GM18511 (cell line): ENCODE measurements around the gene GABBR2.

Experiments
- ATAC-seq: cut with Tn5 transposase; IDR thresholded peaks from one replicate; pipeline ENCODE4 v1.9.1; 2021; ENCODE audit warnings: mild to moderate bottlenecking, moderate library complexity; ENCODE audit not compliant: unreplicated experiment

Gene GABBR2

DNA sequence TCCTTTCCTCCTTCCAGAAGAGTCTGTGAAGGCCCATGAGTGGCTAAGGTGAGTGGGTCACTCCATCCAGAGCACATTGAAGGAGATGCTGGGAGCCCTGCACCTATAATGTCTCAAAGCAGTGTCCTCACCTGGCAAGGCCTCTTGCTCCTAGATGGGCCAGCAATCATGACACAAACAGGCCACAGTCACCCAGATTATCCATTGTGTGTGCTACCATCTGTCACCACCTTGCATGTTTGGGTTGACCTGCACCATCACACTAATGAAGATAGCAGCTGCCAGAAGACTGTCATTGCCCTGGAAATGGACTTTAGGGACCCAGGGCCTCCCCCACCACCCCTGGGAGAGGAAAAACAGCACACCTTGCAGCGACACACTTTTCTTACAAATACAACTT is 69.6 kb downstream of the GABBR2 start:
- no peak for ATAC-seq

DNA sequence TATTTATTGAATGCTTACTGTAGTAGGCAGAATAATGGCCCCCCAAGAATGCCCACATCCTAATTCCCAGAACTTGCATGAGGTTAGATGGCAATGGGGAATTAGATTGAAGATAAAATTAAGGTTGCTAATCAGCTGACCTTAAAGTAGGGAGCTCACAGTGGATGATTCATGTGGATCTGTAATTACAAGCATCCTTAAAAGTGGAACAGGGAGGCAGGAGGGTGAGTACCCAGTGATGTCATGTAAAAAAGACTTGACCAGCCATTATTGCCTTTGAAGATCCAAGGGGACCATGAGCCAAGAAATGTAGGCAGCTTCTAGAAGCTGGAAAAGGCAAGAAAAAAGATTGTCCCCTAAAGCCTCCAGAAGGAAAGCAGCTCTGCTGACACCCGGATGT is 71.4 kb downstream of the GABBR2 start:
- no peak for ATAC-seq

DNA sequence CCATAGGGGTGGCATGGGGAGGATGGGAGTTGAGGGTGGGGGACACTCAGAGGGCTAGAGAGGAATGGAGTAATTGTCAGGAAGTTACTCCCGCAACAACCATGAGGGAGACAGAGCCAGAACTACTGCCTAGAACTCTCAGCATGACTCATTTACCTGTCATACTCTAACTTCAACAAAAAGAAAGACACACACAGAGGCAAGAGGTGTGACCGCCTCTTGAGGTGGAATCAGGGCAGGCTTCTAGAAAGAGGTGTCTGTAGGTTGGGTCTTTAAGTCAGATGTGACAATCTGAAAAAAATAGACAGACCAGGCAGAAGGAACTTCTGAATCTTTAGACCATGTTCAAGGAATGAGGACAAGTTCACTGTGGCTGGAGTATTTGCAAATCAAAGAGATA is 73.4 kb downstream of the GABBR2 start:
- no peak for ATAC-seq

DNA sequence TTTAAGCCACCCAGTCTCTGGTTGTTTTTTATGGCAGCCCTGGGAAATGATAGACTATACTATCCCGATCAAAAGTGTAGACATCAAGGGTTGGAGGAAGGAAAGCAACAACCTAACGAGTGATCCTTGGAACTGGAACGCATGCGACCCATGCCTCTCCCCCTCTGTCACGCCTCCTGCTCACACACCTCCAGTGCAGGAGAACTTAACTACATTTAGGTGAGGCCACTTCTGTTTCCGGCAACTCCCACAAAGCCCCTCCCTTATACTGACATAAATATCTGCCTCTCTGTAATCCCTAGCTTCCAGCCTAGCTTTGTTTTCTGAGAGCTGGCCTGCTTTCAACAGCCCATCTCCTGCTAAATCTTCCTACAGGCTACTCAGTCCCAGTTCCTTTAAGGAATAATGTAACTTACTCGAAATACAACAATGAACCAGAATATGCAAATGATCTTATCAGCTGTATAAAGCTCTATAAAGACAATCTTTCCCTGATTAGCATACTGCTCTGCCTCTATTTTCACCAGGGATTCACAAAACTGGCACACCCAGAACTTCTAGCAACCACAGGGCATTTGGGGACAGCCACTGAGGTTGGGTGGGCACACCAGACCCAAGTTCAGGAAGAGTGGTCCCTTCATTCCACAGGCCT is 73.9 kb downstream of the GABBR2 start:
- ATAC-seq = no peak

DNA sequence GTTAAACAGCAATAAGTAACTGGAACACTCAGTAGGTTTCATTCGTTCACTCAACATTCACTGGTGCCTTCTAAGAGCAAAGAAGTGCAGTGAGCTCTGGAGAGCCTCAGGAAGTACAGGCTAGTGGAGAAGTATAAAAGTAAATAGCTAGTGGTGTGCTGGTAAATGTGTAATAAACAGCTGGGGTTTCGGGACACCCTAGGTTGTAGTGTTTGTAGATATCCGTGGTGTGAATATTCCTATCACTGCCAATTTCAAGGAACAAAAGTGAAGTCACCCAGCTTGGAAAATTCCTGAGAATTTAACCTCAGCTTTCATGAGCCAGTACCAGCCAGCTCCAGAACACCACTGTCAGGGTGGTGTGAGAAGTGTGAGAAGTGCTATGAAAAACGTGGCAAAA is 75.9 kb downstream of the GABBR2 start:
- ATAC-seq = no peak

GRCh38 chr9:98627296-98627695 is 81.4 kb downstream of the GABBR2 start:
- no peak for ATAC-seq

- no peak for ATAC-seq
These were observed 83.0 kb downstream of the GABBR2 start for GRCh38 chr9:98625728-98626127.

- no peak for ATAC-seq
These were observed 88.9 kb downstream of the GABBR2 start for GRCh38 chr9:98619788-98620187.

- ATAC-seq = no peak
These were observed 93.1 kb downstream of the GABBR2 start for GRCh38 chr9:98615633-98616032.

DNA sequence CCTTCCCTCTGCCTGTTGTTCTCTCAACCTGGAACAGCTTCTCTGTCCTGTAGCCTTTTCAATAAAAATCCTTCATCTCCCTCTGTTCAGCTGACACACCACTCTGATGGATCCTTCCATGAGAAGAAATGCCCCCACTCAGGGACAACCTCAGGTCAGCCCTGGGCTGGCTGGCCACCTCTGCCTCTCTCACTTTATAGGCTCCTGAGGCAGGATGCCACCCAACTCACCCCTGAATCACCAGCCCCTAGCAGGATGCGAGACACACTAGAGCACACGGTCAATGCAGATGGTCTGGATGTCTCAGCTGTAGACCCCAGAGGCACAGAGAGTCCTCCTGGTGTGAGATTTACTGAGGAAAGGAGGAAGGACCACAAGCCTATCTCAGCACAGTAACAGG is 93.8 kb downstream of the GABBR2 start:
- ATAC-seq = no peak

DNA sequence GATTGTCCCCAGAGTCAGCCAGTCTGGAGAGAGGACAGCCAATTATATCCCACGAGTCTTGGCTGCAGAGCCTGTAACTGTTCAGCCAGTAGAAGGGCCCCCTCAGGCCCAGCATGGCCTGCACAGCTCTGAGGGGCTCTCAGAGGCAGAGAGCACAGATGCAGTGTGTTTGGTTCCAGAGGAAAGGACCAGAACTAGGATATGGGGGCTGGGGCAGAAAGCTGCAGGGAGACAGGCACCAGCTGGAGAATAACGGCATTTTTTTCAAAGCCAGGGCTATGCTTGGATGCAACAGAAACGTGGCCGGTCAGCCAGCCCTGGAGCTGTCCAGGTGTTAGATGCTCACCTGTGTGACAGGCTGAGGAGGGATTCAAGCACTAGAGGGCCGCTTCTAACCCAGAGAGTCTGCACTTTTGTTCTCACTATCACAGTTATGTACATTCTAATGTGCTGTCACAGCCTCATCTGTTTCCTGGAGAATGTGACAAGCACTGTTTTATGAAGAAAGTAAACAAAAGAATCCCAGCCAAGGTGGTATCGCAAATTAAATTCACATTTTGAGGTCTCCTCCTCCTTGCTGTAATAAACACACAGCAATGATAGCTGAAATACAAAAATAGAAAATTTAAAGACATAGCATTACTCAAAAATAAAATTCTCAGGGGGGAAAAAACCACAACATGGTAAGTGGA is 96.5 kb downstream of the GABBR2 start:
- ATAC-seq = no peak

GRCh38 chr9:98611319-98611718 is 97.4 kb downstream of the GABBR2 start:
- ATAC-seq = no peak

DNA sequence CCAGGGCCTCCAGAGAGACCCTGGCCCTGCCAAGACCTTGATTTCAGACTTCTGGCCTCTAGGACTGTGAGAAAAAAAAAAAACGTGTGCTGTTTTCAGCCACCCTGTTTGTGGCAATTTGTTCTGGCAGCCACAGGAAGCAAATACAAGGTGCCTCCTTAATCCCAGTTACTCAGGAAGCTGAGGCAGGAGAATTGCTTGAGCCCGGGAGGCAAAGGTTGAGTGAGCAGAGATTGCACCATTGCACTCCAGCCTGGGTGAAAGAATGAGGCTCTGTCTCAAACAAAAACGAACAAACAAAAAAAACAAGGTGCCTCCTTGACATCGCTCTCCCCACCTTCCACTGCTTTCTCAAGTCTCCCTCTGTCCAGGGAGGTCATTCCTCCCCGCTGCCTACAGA is 98.0 kb downstream of the GABBR2 start:
- ATAC-seq = no peak

GRCh38 chr9:98610211-98610610 is 98.5 kb downstream of the GABBR2 start:
- ATAC-seq = no peak

- no peak for ATAC-seq
These were observed 99.1 kb downstream of the GABBR2 start for GRCh38 chr9:98609646-98610045.

DNA sequence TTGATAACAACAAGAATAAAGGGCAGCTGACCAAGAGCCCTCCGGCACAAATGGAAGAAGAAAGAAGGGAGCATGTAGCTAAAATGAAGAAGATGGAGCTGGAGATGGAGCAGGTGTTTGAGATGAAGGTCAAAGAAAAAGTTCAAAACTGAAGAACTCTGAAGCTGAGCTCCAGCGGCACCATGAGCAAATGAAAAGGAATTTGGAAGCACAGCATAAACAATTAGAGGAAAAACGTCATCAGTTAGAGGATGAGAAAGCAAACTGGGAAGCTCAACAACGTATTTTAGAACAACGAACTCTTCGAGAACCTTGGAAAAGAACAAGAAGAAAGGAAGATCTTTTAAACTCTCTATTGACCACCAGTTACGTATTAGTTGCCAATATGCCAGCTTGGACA is 100.9 kb downstream of the GABBR2 start:
- no peak for ATAC-seq

DNA sequence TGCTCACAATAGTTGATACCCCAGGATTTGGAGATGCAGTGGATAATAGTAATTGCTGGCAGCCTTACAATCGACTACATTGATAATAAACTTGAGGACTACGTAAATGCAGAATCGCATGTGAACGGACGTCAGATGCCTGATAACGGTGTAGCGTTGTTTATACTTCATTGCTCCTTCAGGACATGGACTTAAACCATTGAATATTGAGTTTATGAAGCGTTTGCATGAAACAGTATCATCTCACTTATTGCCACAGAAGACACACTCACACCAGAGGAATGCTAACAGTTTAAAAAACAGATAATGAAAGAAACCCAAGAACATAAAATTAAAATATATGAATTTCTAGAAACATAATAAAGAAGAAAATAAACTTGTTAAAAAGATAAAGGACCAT is 101.6 kb downstream of the GABBR2 start:
- no peak for ATAC-seq

DNA sequence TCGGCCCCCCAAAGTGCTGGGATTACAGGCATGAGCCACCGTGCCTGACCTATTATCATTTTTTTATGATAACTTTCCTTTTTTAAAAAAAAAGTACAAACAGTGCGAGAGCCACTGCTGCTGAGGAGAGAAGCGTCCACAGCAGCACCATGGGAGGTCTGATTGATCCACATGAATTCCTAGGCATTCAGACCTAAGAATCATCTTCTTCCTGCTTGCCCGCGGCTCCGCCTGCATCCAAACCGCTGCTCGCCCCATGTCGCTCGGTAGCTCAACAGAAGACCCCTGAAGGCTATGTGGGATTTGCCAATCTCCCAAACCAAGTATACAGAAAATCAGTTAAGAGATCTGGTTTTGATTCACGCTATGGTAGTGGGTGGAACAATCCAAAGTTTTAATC is 102.0 kb downstream of the GABBR2 start:
- ATAC-seq = no peak

GRCh38 chr9:98605116-98605515 is 103.6 kb downstream of the GABBR2 start:
- ATAC-seq = no peak

- ATAC-seq = no peak
These were observed 104.8 kb downstream of the GABBR2 start for GRCh38 chr9:98603821-98604383.

DNA sequence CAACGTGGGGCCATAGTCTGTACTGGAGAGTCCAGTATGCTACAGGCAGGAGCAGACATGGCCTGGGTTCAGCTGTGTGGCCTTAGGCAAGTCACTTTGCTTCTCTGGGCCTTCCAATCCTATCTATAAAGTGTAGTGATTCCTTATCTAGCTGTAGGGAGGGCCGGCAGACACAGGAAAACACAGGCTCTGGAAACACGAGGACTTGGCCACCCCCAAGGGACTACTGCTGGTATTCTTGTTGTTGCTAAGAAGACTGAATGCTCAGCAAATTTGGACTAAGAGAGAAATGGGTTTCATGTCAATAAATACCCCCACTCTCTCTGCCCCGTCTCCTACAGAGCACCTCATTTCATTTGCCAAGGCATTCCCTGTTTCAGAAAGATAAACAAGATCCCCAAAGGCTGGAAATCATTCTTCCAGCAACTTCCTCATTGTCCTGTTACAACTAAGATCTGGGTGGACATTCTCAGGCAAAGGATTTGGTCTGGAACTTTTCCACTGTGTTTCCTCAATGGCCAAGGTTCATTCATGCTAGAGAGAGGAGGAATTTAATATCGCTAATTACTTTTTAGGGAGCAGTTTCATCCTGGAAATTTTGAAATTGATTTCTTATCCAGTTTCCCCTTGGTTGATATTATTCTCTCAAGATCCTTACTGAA is 105.8 kb downstream of the GABBR2 start:
- ATAC-seq = no peak

- ATAC-seq = no peak
These were observed 108.1 kb downstream of the GABBR2 start for GRCh38 chr9:98600631-98601030.
